Subcutaneous abdominal adipose tissue (tissue), 5 donors: ENCODE data around the gene C1orf185.

ENCODE experiments used
- H3K27ac ChIP-seq: one replicate; pipeline ENCODE4 v1.7.0; 2013; ENCODE audit warnings: low read depth, mild to moderate bottlenecking, inconsistent platforms, low read length, moderate library complexity
- H3K27me3 ChIP-seq, 5 donors: one replicate each; pipeline ENCODE4 v1.7.0; 2013; ENCODE audit warnings: low read length in 5 of 5, inconsistent platforms in 1 of 5; ENCODE audit not compliant: control insufficient read depth in 5 of 5, insufficient read depth in 4 of 5
- H3K36me3 ChIP-seq, 5 donors: one replicate each; pipeline ENCODE4 v1.7.0; 2013; ENCODE audit warnings: low read length in 5 of 5; ENCODE audit not compliant: control insufficient read depth in 5 of 5, insufficient read depth in 5 of 5
- H3K4me1 ChIP-seq, 5 donors: one replicate each; pipeline ENCODE4 v1.7.0; 2013; ENCODE audit warnings: low read length in 5 of 5, mild to moderate bottlenecking in 3 of 5, moderate library complexity in 1 of 5; ENCODE audit not compliant: control insufficient read depth in 5 of 5, insufficient read depth in 5 of 5
- H3K4me3 ChIP-seq, 5 donors: one replicate each; pipeline ENCODE4 v1.7.0; 2013; ENCODE audit warnings: low read length in 5 of 5, low read depth in 1 of 5
- H3K9ac ChIP-seq, 5 donors: one replicate each; pipeline ENCODE4 v1.7.0; 2013; ENCODE audit warnings: low read length in 5 of 5, mild to moderate bottlenecking in 4 of 5, moderate library complexity in 3 of 5
- H3K9me3 ChIP-seq, 5 donors: one replicate each; pipeline ENCODE4 v1.7.0; 2013; ENCODE audit warnings: low read length in 5 of 5; ENCODE audit not compliant: control insufficient read depth in 5 of 5
- donor health status: healthy.
- donor health status: healthy.
- donor health status: healthy.
- donor health status: healthy.
- donor health status: healthy.

Gene C1orf185

DNA sequence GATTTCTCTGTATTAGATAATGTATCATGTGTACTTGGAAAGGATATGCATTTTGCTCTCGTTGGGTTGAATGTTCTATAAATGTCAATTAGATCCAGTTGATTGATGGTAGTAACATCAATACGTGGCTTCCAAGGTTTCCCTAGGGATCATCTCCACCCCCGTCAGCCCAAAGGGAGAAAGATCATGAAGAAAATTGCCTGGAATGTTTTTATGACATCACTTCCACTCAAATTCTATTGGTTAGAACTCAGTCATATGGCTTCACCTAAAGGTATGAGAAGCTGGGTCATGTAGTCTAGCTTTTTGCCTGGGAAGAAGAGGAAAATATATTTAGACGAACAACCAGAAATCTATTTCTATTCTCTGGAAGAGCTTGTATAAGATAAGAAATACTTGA lies at the start of gene C1orf185:
TSS of gene C1orf185 (plus strand) at position 253 of the 400 bp plus-strand sequence. CDS start at position 259, 6 bp downstream.
- no peaks in the 10 kb centered on the region for H3K36me3 ChIP-seq
- no peak within 1 kb of the TSS for H3K9ac ChIP-seq
- H3K4me1 ChIP-seq, result no peaks in the 10 kb centered on the region
- no peak within 1 kb of the TSS for H3K27ac ChIP-seq
- H3K9me3 ChIP-seq, result no peaks in the 10 kb centered on the region
- H3K27me3 ChIP-seq, result no peaks in the 10 kb centered on the region
- H3K4me3 ChIP-seq, result no peak within 1 kb of the TSS

DNA sequence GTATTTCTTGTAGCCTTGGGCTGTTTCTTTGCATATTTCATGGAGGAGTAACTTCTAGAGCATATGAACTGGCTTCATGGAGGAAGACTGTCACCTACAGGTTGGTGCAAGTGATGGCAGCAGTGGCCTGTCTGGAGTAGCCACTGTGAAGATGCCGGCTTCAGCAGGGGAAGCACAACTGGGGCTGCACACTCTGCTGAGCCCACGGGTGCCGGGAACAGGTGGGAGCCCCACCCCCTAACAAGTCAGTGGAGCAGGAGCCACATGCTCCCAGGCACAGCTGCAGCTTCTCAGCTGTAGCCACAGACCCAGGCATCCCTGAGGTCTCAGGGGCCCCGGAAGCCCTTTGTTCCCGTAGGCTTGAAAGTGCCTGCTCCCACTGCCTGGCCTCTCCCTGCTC lies 43.2 kb upstream of the C1orf185 start:
- Histone ChIP-seq H3K9ac (no peak overlapping the region), H3K36me3 (peaks cover 0 to 4% (median 0%) of the 10 kb centered on the region in 5 donors), H3K4me1 (peaks cover 0 to 2% (median 0%) of the 10 kb centered on the region in 5 donors), H3K9me3 (peaks cover 0 to 4% (median 0%) of the 10 kb centered on the region in 5 donors), H3K27ac (no peak overlapping the region), H3K27me3 (no peaks in the 10 kb centered on the region), H3K4me3 (no peak overlapping the region)

DNA sequence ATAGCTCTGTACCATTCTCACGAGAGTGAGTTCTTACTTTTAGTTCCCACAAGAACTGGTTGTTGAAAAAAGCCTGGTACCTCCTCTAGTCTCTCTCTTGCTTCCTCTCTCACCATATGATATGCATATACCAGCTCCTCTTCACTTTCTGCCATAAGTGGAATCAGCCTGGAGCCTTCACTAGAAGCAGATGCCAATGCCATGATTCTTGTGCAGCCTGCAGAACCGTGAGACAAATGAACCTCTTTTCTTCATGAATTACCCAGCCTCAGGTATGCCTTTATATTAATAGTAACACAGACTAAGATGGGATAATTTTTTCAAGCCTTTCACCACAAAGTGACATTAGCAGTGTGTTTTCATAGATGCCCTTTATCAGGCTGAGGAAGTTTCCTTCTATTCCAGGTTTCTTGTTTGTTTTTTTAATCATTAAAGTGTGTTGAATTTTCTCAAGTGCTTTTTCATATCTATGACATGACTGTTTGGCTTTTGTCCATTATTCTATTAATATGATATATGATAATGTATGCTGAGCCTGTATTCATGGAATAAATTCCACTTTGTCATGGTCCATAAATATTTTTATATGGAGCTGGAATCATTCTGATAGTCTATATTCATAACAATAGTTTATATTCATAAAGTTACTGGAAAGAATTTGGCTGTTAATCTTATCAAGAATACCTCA lies 40.7 kb upstream of the C1orf185 start:
- Histone ChIP-seq H3K27ac (no peak overlapping the region), H3K36me3 (peaks cover 0 to 4% (median 0%) of the 10 kb centered on the region in 5 donors), H3K9ac (no peak overlapping the region), H3K4me3 (no peak overlapping the region), H3K4me1 (peaks cover 0 to 2% (median 0%) of the 10 kb centered on the region in 5 donors), H3K9me3 (peaks cover 0 to 2% (median 0%) of the 10 kb centered on the region in 5 donors), H3K27me3 (no peaks in the 10 kb centered on the region)

DNA sequence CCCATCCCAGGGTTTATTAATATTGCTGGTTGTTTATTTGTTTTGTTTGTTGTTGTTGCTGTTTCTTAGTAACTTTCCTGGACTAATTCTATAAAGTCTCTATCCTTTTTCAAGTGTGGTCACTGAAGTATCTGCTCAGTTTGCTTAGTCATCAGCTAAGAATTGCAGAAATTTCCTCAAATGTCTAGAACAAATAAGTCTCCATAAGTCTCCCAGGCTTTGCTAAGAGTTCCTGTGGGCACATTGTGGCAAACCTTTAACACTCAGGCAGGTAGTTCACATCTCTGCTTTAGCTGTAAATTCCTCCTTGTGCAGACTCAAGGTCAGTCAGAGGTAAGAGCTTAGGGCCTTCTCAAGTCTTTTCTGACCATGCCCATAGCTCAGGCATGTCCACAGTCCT lies 38.9 kb upstream of the C1orf185 start:
- Histone ChIP-seq H3K9me3 (no peaks in the 10 kb centered on the region), H3K4me3 (no peak overlapping the region), H3K4me1 (peaks cover 0 to 2% (median 0%) of the 10 kb centered on the region in 5 donors), H3K27me3 (no peaks in the 10 kb centered on the region), H3K27ac (no peak overlapping the region), H3K9ac (no peak overlapping the region), H3K36me3 (peaks cover 0 to 4% (median 0%) of the 10 kb centered on the region in 5 donors)

DNA sequence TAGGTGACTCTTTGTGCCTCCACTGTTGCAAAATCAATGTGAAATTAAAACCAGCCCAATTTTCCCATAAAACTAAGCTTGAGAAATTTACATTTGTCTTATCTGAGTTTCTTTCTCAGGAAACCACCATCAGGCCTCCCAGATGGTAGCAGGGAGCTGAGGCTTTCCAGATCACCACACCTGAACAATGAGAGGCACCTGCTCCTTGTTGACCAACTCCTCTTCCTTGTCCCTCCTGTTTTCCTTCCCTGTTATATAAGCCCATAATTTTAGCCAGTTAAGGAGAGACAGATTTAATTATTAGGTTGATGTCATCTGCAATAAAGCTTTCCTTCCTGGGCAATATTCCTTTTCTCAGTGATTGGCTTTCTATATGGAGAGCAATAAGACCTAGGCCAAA lies 32.0 kb upstream of the C1orf185 start:
- no peaks in the 10 kb centered on the region for H3K27me3 ChIP-seq
- no peaks in the 10 kb centered on the region for H3K4me1 ChIP-seq
- no peak overlapping the region for H3K9ac ChIP-seq
- no peak overlapping the region for H3K4me3 ChIP-seq
- H3K9me3 ChIP-seq, result no peaks in the 10 kb centered on the region
- no peak overlapping the region for H3K27ac ChIP-seq
- no peaks in the 10 kb centered on the region for H3K36me3 ChIP-seq

DNA sequence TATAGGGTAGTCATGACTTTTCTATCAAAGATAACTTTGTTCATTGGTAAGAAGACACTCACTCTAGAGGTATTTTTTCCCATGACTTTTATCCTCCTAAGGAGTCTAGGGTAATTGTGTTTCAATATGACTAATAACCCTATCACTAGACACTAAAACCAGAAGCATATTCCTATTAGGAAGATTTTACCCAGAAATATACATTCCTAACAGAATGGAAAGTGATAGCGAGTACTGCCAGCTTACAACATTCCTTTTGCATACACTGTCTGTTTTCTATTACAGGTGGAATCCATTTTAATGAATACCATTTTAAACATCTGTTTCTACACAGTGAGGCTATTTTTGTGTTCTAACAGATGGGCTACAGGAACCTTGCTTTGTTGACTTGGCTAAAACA lies 31.4 kb upstream of the C1orf185 start:
- Histone ChIP-seq H3K9ac (no peak overlapping the region), H3K9me3 (no peaks in the 10 kb centered on the region), H3K36me3 (no peaks in the 10 kb centered on the region), H3K4me3 (no peak overlapping the region), H3K27ac (no peak overlapping the region), H3K4me1 (no peaks in the 10 kb centered on the region), H3K27me3 (no peaks in the 10 kb centered on the region)

DNA sequence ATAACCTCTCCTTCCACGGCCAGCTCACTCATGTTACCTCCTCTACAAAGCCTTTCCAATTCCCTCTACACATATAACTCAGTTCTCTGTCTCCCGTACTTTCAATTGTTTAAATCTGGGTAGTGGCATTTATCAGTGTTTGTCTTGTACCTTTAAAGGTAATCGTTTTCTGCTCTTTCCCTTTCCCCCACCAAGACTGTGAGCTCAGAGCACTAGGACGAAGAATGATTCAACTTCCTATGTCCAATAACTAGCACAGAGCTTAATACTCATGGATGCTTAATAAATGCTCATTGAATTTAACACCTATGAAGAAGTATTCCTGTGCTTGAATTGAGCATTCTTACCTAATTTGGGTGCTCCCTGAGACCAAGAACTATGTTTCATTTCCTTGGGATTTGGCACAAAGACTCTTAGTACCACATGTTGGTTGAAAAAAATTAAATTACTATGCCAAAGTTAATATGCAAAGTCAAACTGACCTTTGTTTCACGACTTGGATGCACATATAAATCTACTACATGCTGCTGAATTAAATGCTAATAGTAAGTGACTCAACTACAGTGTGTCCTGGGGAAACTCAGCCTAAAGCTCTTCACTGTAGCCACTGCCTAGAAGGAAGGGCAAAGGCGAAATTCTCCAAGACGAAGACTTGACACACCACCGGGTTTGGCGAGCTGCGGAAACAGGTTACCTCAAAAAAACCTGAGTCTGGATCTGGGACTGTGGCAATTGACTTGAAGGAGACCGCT lies 30.6 kb upstream of the C1orf185 start:
- H3K4me3 ChIP-seq, result no peak overlapping the region
- no peak overlapping the region for H3K27ac ChIP-seq
- no peaks in the 10 kb centered on the region for H3K36me3 ChIP-seq
- H3K27me3 ChIP-seq, result no peaks in the 10 kb centered on the region
- H3K9me3 ChIP-seq, result no peaks in the 10 kb centered on the region
- no peaks in the 10 kb centered on the region for H3K4me1 ChIP-seq
- H3K9ac ChIP-seq, result no peak overlapping the region

DNA sequence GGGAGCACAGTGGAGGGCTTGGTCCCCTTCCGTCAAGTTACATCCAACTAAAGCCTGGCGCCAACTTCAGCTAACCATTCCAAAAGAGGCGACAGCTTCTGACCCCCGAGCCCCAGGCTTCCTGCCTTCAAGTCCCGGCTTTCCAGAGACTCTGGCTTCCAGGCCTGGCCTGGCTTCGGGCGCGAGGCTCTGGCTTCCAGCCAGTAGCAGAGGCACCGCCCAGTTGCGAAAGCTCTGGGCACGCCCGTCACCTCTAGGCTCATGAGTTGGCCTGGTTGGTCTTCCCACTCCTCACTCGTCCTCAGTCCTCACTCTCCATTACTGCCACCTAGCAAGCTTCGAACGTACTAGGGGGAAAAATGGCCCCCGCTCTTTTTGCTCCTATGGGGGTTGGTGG lies 30.0 kb upstream of the C1orf185 start:
- Histone ChIP-seq H3K27ac (no peak overlapping the region), H3K9ac (no peak overlapping the region), H3K4me1 (no peaks in the 10 kb centered on the region), H3K36me3 (no peaks in the 10 kb centered on the region), H3K4me3 (no peak overlapping the region), H3K27me3 (no peaks in the 10 kb centered on the region), H3K9me3 (no peaks in the 10 kb centered on the region)

DNA sequence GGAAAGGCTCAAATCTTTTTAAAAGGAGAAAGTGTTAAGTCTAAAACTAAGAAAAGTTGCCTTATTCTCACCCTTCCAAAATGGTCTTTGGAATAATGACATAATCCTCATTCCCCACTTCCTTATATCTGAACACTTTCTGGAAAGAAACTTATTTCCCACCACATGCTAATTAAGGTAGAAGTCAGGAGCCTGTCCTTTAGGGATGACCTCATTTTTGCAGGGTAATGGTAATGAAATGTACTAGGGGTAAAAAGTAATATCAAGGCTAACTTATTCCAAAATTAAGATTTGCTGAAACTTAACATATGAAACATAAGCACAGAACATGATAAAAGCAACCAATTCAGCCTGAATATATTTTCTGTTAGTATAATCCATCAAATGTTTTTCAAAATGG lies 29.4 kb upstream of the C1orf185 start:
- no peaks in the 10 kb centered on the region for H3K36me3 ChIP-seq
- no peak overlapping the region for H3K27ac ChIP-seq
- no peak overlapping the region for H3K9ac ChIP-seq
- H3K4me3 ChIP-seq, result no peak overlapping the region
- no peaks in the 10 kb centered on the region for H3K4me1 ChIP-seq
- H3K9me3 ChIP-seq, result no peaks in the 10 kb centered on the region
- no peaks in the 10 kb centered on the region for H3K27me3 ChIP-seq

DNA sequence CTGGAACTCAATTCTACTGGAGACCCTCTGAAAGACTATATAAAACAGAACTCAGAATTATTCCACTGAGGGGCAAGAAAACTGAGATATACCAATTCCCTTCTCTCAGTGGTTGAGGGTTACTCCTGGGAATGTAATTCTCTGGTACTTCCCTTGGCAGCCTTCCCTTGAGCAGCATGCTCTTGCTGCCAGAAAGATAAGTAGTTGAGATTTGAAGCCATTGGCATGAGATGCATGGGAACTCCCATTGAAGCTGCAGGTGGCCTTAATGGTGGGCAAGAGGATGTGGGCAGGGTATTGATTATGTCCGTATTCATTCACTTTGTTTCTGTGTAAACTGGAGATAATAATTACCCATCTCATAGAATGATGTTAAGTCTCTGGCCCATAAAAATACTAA lies 28.6 kb upstream of the C1orf185 start:
- Histone ChIP-seq H3K9ac (no peak overlapping the region), H3K27ac (no peak overlapping the region), H3K9me3 (no peaks in the 10 kb centered on the region), H3K27me3 (no peaks in the 10 kb centered on the region), H3K36me3 (no peaks in the 10 kb centered on the region), H3K4me3 (no peak overlapping the region), H3K4me1 (no peaks in the 10 kb centered on the region)
